OCI-LY7 (cell line): ENCODE measurements around the gene BCL3.

ENCODE experiments used
- CTCF ChIP-seq: fragments of 200-600 bp; sonication (generic); conservative IDR thresholded peaks from 2 replicates; pipeline ENCODE4 v1.5.1; 2014; ENCODE audit warnings: mild to moderate bottlenecking, antibody characterized with exemption, low read length, moderate library complexity, mixed read lengths
- EZH2phosphoT487 ChIP-seq: fragments of 200-600 bp; sonication (generic); IDR thresholded peaks from 2 replicates; pipeline ENCODE4 v1.6.1; 2018; ENCODE audit warnings: low read depth, borderline replicate concordance, mild to moderate bottlenecking, mixed run types, antibody characterized with exemption, low read length, moderate library complexity, mixed read lengths

- TF ChIP-seq CTCF (no peak), EZH2phosphoT487 (no peak)
Observed at GRCh38 chr19:44735011-44735410, 13.5 kb upstream of the BCL3 start.
